Uterus (tissue), 4 donors: ENCODE results near the gene MMP17. TPM values are rescaled to one million over a fixed set of nuclear protein-coding genes. Genes with fewer than 3 reads are reported as not detected.

Experiments
- DNase-seq, 2 donors: peaks; one replicate each; pipeline ENCODE4 v3.0.0-alpha.2; 2019 to 2020
- H3K27ac ChIP-seq, 2 donors: fragments of 200-600 bp; sonication (generic); 1 replicate in 1 of 2; 2 replicates in 1 of 2; pipeline ENCODE4 v1.5.1; 2016 to 2018
- H3K27me3 ChIP-seq, 2 donors: fragments of 200-600 bp; sonication (generic); one replicate each; pipeline ENCODE4 v1.5.1; 2018 to 2019; ENCODE audit warnings: control low read depth in 1 of 2
- H3K36me3 ChIP-seq, 2 donors: fragments of 200-600 bp; sonication (generic); one replicate each; pipeline ENCODE4 v1.5.1; 2019; ENCODE audit warnings: control low read depth in 1 of 2
- H3K4me1 ChIP-seq, 2 donors: fragments of 200-600 bp; sonication (generic); one replicate each; pipeline ENCODE4 v1.5.1; 2018 to 2019; ENCODE audit warnings: control low read depth in 1 of 2
- H3K4me3 ChIP-seq, 2 donors: fragments of 200-600 bp; sonication (generic); 1 replicate in 1 of 2; 2 replicates in 1 of 2; pipeline ENCODE4 v1.5.1; 2018 to 2019; ENCODE audit warnings: mild to moderate bottlenecking in 1 of 2
- H3K9me3 ChIP-seq, 2 donors: fragments of 200-600 bp; sonication (generic); one replicate each; pipeline ENCODE4 v1.5.1; 2019; ENCODE audit warnings: control low read depth in 1 of 2
- POLR2A ChIP-seq, 2 donors: fragments of 450-650 bp; IDR thresholded peaks; one replicate each; pipeline ENCODE4 v1.6.1; 2016; ENCODE audit warnings: antibody characterized with exemption in 2 of 2, mild to moderate bottlenecking in 1 of 2, moderate library complexity in 1 of 2
- intact Hi-C: fragments of 100-400 bp; cut with DNase I; formaldehyde crosslinking; loops from one replicate; pipeline ENCODE4 v1.15.1; 2023; ENCODE audit warnings: low total_unique reads
- total RNA-seq, 4 donors: library from RNA; depleted of rRNA in 3 of 4; stranded (reverse); fragments of >200 nt in 3 of 4; gene quantifications; one replicate each; pipeline versions ENCODE4 v1.1.0 to v1.2.4, GENCODE V29; 2014 to 2023
- TF ChIP-seq, protein P1 (sequence below), 4 experiments: fragments of 200-600 bp in 2 of 4; fragments of 450-650 bp in 2 of 4; sonication (generic) in 2 of 4; IDR thresholded peaks; one replicate each; pipeline ENCODE4 v1.5.1; 2016 to 2019; ENCODE audit warnings: antibody characterized with exemption in 4 of 4, mild to moderate bottlenecking in 2 of 4, moderate library complexity in 1 of 4
- donor health status: DM: yes; HTN: yes; CAD: no.

MMP17 gene
- total RNA-seq, 4 donors from 2014 or later: 0.26 to 17.4 (median 5.0) TPM

GRCh38 chr12:131816495-131816894 is 11.7 kb upstream of the MMP17 start:
- H3K4me3 ChIP-seq: no peak overlapping the region
- no peak for DNase-seq
- no peaks in the 10 kb centered on the region for H3K9me3 ChIP-seq
- no peaks in the 10 kb centered on the region for H3K27me3 ChIP-seq
- intact Hi-C loops: no loop called here
- no peaks in the 10 kb centered on the region for H3K36me3 ChIP-seq
- no peak for TF ChIP-seq POLR2A (IDR thresholded peaks at IDR 0.05)
- TF ChIP-seq, protein P1, sequence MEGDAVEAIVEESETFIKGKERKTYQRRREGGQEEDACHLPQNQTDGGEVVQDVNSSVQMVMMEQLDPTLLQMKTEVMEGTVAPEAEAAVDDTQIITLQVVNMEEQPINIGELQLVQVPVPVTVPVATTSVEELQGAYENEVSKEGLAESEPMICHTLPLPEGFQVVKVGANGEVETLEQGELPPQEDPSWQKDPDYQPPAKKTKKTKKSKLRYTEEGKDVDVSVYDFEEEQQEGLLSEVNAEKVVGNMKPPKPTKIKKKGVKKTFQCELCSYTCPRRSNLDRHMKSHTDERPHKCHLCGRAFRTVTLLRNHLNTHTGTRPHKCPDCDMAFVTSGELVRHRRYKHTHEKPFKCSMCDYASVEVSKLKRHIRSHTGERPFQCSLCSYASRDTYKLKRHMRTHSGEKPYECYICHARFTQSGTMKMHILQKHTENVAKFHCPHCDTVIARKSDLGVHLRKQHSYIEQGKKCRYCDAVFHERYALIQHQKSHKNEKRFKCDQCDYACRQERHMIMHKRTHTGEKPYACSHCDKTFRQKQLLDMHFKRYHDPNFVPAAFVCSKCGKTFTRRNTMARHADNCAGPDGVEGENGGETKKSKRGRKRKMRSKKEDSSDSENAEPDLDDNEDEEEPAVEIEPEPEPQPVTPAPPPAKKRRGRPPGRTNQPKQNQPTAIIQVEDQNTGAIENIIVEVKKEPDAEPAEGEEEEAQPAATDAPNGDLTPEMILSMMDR (IDR thresholded peaks at IDR 0.05): no peak
- no peak overlapping the region for H3K27ac ChIP-seq
- no peaks in the 10 kb centered on the region for H3K4me1 ChIP-seq

GRCh38 chr12:131817241-131817640 is 11.0 kb upstream of the MMP17 start:
- H3K27ac ChIP-seq: no peak overlapping the region
- no peaks in the 10 kb centered on the region for H3K27me3 ChIP-seq
- no peaks in the 10 kb centered on the region for H3K9me3 ChIP-seq
- no peak for TF ChIP-seq POLR2A (IDR thresholded peaks at IDR 0.05)
- TF ChIP-seq, protein P1 (IDR thresholded peaks at IDR 0.05): no peak
- intact Hi-C loops: no loop called here
- no peak for DNase-seq
- no peak overlapping the region for H3K4me3 ChIP-seq
- no peaks in the 10 kb centered on the region for H3K36me3 ChIP-seq
- H3K4me1 ChIP-seq: no peaks in the 10 kb centered on the region

GRCh38 chr12:131818821-131819585 is 9.2 kb upstream of the MMP17 start:
- Histone ChIP-seq H3K27me3 (no peaks in the 10 kb centered on the region), H3K4me3 (no peak overlapping the region), H3K36me3 (no peaks in the 10 kb centered on the region), H3K27ac (no peak overlapping the region), H3K4me1 (no peaks in the 10 kb centered on the region), H3K9me3 (no peaks in the 10 kb centered on the region)
- no peak for DNase-seq
- intact Hi-C loops: no loop called here
- TF ChIP-seq, protein P1 (IDR thresholded peaks at IDR 0.05): no peak
- no peak for TF ChIP-seq POLR2A (IDR thresholded peaks at IDR 0.05)

- Histone ChIP-seq H3K4me3 (no peak overlapping the region), H3K27ac (no peak overlapping the region), H3K4me1 (peaks cover 0 to under 1% of the 10 kb centered on the region in 2 donors), H3K9me3 (no peaks in the 10 kb centered on the region), H3K27me3 (no peaks in the 10 kb centered on the region), H3K36me3 (no peaks in the 10 kb centered on the region)
- TF ChIP-seq, protein P1 (IDR thresholded peaks at IDR 0.05): no peak
- TF ChIP-seq POLR2A (IDR thresholded peaks at IDR 0.05): no peak
- no peak for DNase-seq
- intact Hi-C loops: no loop called here
Measured at GRCh38 chr12:131824450-131824849, 3.7 kb upstream of the MMP17 start.

- Histone ChIP-seq H3K4me3 (no peak overlapping the region), H3K9me3 (no peaks in the 10 kb centered on the region), H3K36me3 (no peaks in the 10 kb centered on the region), H3K27me3 (peaks cover 0 to 3% of the 10 kb centered on the region in 2 donors), H3K4me1 (peaks cover 0 to 9% of the 10 kb centered on the region in 2 donors), H3K27ac (no peak overlapping the region)
- intact Hi-C loops: no loop called here
- DNase-seq: no peak
- TF ChIP-seq, protein P1 (IDR thresholded peaks at IDR 0.05): no peak
- TF ChIP-seq POLR2A (IDR thresholded peaks at IDR 0.05): no peak
Measured at GRCh38 chr12:131825146-131825892, 2.9 kb upstream of the MMP17 start.
